Measurements from ENCODE around the gene LAD1. TPM values are rescaled to one million over a fixed set of nuclear protein-coding genes. Genes with fewer than 3 reads are reported as not detected.

Gene LAD1
- total and polyA plus RNA-seq, 2 experiments from 2014 or later: not detected

DNA sequence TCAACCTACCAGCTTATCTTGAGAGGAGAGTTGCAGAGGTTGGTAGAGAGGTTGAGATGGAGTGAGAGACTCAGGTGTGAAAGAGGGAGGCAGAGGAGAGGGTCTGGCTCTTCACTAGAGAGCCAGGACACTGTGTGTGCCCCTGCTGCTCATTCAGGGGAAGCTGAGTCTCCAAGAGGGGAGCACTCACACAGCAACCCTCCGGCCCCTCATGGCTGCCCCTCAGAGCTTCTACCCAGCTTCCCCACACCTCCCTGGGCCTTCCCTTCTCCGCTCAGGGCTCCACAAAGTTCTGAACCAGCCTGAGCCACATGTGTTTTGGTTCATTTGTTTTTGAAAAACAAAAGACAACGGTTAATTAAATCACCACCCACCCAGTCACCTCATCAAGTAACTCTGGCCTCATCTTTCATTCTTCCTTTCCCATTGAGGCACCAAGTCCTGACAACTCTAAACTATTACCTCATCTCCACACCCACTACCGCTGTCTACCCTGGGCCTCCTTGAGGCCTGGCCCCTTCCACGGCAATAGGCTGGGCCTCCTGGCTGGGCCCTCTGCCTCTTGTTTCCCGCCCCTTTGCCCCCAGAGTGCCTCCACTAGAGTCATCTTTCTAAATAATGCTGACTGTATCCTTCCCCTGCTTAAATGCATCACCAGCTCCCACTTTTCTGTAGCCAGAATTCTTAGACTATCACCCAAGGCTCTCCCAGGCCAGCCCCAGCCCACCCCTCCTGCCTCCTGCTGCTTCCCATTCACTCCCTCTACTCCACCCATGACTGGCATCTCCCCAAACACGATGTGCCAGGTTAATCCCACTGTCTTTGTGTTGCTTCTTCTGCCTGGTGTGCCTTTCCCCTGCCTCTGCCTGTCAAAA, 54.7 kb downstream of the LAD1 start:
- no peaks in the 10 kb centered on the region for H3K36me3 ChIP-seq (ENCODE audit: low read depth)

DNA sequence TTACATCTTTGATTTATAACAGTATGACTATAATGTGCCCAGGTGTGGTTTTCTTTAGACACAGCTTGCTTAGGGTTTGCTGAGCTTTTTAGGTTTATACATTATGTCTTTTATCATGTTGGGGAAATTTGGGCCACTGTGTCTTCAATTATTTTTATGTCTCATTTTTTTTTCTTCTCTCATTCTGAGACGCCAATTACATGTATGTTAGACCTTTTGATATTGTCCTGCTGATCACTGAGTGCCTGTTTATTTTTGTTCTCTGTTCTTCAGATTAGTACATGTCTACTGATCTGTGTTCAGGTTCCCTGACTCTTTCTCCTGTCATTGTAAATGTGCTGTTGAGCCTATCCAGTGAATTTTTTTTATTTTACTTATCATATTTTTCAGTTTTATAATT, 57.7 kb downstream of the LAD1 start:
- Histone ChIP-seq H3K4me1 (ENCODE audit: insufficient read depth) (no peaks in the 10 kb centered on the region), H4K20me1 (ENCODE audit: insufficient read depth) (no peaks in the 10 kb centered on the region), H3K79me2 (ENCODE audit: insufficient read depth) (no peaks in the 10 kb centered on the region), H3F3A (ENCODE audit: insufficient read depth) (no peaks in the 10 kb centered on the region), H3K9me2 (ENCODE audit: insufficient read depth) (no peaks in the 10 kb centered on the region), H3K4me2 (ENCODE audit: unreplicated experiment) (no peak overlapping the region), H3K27me3 (replicated peaks; ENCODE audit: insufficient read depth) (peaks cover 32% of the 10 kb centered on the region), H3K4me3 (no peak overlapping the region), H3K9ac (no peak overlapping the region), H3K27ac (no peak overlapping the region), H2AFZ (no peak overlapping the region), H3K36me3 (ENCODE audit: low read depth) (no peaks in the 10 kb centered on the region), H3K9me3 (ENCODE audit: low read depth) (peaks cover 3% of the 10 kb centered on the region)
- DNase-seq: peak; percentile 20
- TF ChIP-seq EZH2phosphoT487 (IDR thresholded peaks at IDR 0.05; ENCODE audit: insufficient read depth, low read depth) (no peak), EZH2 (IDR thresholded peaks at IDR 0.05; ENCODE audit: insufficient read depth, poor library complexity, severe bottlenecking) (no peak)
- 15 to 22% methylated on average over 1 of the region's 1 CpG for WGBS, 2 experiments (ENCODE audit: low coverage in 1 of 2, low lambda C conversion rate in 2 of 2, missing lambda C conversion rate in 2 of 2)
- in situ Hi-C loops (cut with MboI): no loop called here

More for the DNA sequence above, 54.7 kb downstream of the LAD1 start:
- peaks cover 3% of the 10 kb centered on the region for H3K9me3 ChIP-seq (ENCODE audit: low read depth)
- TF ChIP-seq EZH2 (IDR thresholded peaks at IDR 0.05; ENCODE audit: insufficient read depth, poor library complexity, severe bottlenecking): no peak
- TF ChIP-seq EZH2phosphoT487 (IDR thresholded peaks at IDR 0.05; ENCODE audit: insufficient read depth, low read depth): no peak
- no peak overlapping the region for H2AFZ ChIP-seq
- WGBS, 2 experiments (ENCODE audit: low coverage in 1 of 2, low lambda C conversion rate in 2 of 2, missing lambda C conversion rate in 2 of 2): 42 to 50% methylated on average over 6 to 7 of the region's 7 CpGs
- H3F3A ChIP-seq (ENCODE audit: insufficient read depth): no peaks in the 10 kb centered on the region
- no peak overlapping the region for H3K27ac ChIP-seq
- no peaks in the 10 kb centered on the region for H3K4me1 ChIP-seq (ENCODE audit: insufficient read depth)
- H4K20me1 ChIP-seq (ENCODE audit: insufficient read depth): no peaks in the 10 kb centered on the region
- in situ Hi-C loops (cut with MboI): no loop called here
- no peaks in the 10 kb centered on the region for H3K9me2 ChIP-seq (ENCODE audit: insufficient read depth)
- DNase-seq: no peak
- peaks cover 32% of the 10 kb centered on the region for H3K27me3 ChIP-seq (replicated peaks; ENCODE audit: insufficient read depth)
- no peak overlapping the region for H3K4me2 ChIP-seq (ENCODE audit: unreplicated experiment)
- H3K79me2 ChIP-seq (ENCODE audit: insufficient read depth): no peaks in the 10 kb centered on the region
- H3K4me3 ChIP-seq: no peak overlapping the region
- no peak overlapping the region for H3K9ac ChIP-seq

DNA sequence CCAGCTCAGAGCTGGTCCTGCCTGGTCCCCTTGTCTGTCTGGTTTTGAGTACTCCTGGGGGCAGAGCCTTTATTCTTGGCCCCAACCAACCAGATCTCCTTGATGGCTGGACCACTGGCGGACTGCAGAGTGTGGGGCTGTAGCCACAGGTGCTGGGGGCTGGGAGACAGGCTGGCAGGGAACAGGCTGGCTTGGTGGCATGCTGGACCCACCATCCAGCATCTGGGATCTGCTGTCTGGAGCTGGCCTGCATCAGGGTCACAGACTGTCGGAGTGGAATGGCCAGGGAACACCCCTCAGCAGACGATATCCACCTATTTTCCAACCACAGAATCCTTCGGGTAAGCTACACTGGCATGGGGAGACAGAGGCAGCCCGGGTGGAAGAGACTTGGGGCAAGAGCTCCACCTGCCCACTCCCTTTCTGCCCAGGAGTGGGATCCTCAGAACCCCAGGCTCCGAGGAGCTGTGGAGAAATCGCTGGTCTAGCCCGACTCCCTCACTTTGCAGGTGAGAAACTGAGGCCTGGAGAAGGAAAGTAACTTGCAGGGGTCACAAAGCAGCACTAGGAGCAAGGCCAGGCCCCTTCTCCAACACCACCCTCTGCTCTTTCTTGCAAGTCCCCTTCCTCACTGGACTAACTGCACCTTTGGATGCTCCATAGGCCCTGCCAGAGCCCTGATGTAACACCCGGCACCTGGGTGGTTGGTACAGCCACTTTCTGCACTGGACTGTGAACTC, 62.2 kb downstream of the LAD1 start:
- no peak overlapping the region for H3K9ac ChIP-seq
- DNase-seq: no peak
- H3K4me2 ChIP-seq (ENCODE audit: unreplicated experiment): no peak overlapping the region
- H3K27me3 ChIP-seq (replicated peaks; ENCODE audit: insufficient read depth): peaks cover 22% of the 10 kb centered on the region
- in situ Hi-C loops (cut with MboI): no loop called here
- no peaks in the 10 kb centered on the region for H3K9me2 ChIP-seq (ENCODE audit: insufficient read depth)
- WGBS, 2 experiments (ENCODE audit: low coverage in 1 of 2, low lambda C conversion rate in 2 of 2, missing lambda C conversion rate in 2 of 2): 81 to 83% methylated on average over 9 of the region's 9 CpGs
- peaks cover 3% of the 10 kb centered on the region for H3K9me3 ChIP-seq (ENCODE audit: low read depth)
- H3K4me1 ChIP-seq (ENCODE audit: insufficient read depth): no peaks in the 10 kb centered on the region
- H3K79me2 ChIP-seq (ENCODE audit: insufficient read depth): no peaks in the 10 kb centered on the region
- no peaks in the 10 kb centered on the region for H4K20me1 ChIP-seq (ENCODE audit: insufficient read depth)
- no peaks in the 10 kb centered on the region for H3F3A ChIP-seq (ENCODE audit: insufficient read depth)
- H2AFZ ChIP-seq: no peak overlapping the region
- H3K4me3 ChIP-seq: no peak overlapping the region
- H3K27ac ChIP-seq: no peak overlapping the region
- TF ChIP-seq EZH2 (IDR thresholded peaks at IDR 0.05; ENCODE audit: insufficient read depth, poor library complexity, severe bottlenecking) (no peak), EZH2phosphoT487 (IDR thresholded peaks at IDR 0.05; ENCODE audit: insufficient read depth, low read depth) (no peak)
- no peaks in the 10 kb centered on the region for H3K36me3 ChIP-seq (ENCODE audit: low read depth)

DNA sequence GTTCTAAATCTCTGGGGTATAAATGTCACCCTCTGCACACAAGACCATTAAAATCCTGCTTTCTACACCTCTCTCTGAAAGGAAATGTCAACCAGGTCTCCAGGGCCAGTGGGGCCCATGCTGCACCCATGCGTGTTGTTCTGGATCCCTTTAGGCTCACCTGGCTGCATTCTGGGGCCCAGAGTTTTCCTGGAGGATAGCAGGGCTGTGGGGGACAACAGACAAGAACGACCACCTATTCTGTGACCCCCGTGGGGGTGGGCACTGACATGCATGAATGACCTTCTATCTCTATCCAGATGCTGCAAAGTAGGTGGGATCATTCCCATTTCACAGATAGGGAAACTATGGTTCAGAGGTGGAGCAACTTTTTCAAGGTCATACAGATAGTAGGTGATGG, 63.2 kb downstream of the LAD1 start:
- H3K4me2 ChIP-seq (ENCODE audit: unreplicated experiment): no peak overlapping the region
- H3K27me3 ChIP-seq (replicated peaks; ENCODE audit: insufficient read depth): peaks cover 15% of the 10 kb centered on the region
- no peak for DNase-seq
- H3K36me3 ChIP-seq (ENCODE audit: low read depth): no peaks in the 10 kb centered on the region
- H4K20me1 ChIP-seq (ENCODE audit: insufficient read depth): no peaks in the 10 kb centered on the region
- peaks cover under 1% of the 10 kb centered on the region for H3K9me3 ChIP-seq (ENCODE audit: low read depth)
- no peaks in the 10 kb centered on the region for H3K79me2 ChIP-seq (ENCODE audit: insufficient read depth)
- no peaks in the 10 kb centered on the region for H3K4me1 ChIP-seq (ENCODE audit: insufficient read depth)
- in situ Hi-C loops (cut with MboI): no loop called here
- H3K9me2 ChIP-seq (ENCODE audit: insufficient read depth): no peaks in the 10 kb centered on the region
- H3K4me3 ChIP-seq: no peak overlapping the region
- H3K9ac ChIP-seq: no peak overlapping the region
- no peak for TF ChIP-seq EZH2 (IDR thresholded peaks at IDR 0.05; ENCODE audit: insufficient read depth, poor library complexity, severe bottlenecking)
- TF ChIP-seq EZH2phosphoT487 (IDR thresholded peaks at IDR 0.05; ENCODE audit: insufficient read depth, low read depth): no peak
- 64 to 69% methylated on average over 3 of the region's 3 CpGs for WGBS, 2 experiments (ENCODE audit: low coverage in 1 of 2, low lambda C conversion rate in 2 of 2, missing lambda C conversion rate in 2 of 2)
- H3F3A ChIP-seq (ENCODE audit: insufficient read depth): no peaks in the 10 kb centered on the region
- no peak overlapping the region for H3K27ac ChIP-seq
- no peak overlapping the region for H2AFZ ChIP-seq
